Astrocyte (in vitro differentiated cells and primary cell): Measurements from ENCODE around the gene CDX2. TPM values are rescaled to one million over a fixed set of nuclear protein-coding genes. Genes with fewer than 3 reads are reported as not detected.

ENCODE experiments used
- DNase-seq: peaks from one replicate; pipeline ENCODE4 v3.0.0-alpha.2; 2010; ENCODE audit warnings: low read depth
- FAIRE-seq: peaks from 2 replicates; lab custom pipeline; 2011; peaks lifted over from hg19 to GRCh38; lab: Jason Lieb, UNC
- H2AFZ ChIP-seq: 2 replicates; pipeline ENCODE4 v1.6.0; 2012; ENCODE audit warnings: low read depth, low read length, inconsistent platforms
- H3K27ac ChIP-seq: 2 replicates; pipeline ENCODE4 v1.5.1; 2011; ENCODE audit warnings: low read depth, low read length, inconsistent platforms
- H3K27me3 ChIP-seq: 2 replicates; pipeline ENCODE4 v1.6.0; 2011; ENCODE audit warnings: low read length, inconsistent platforms; ENCODE audit not compliant: insufficient read depth
- H3K36me3 ChIP-seq: 2 replicates; pipeline ENCODE4 v1.5.1; 2011; ENCODE audit warnings: low read length, inconsistent platforms; ENCODE audit not compliant: insufficient read depth
- H3K4me1 ChIP-seq: 2 replicates; pipeline ENCODE4 v1.5.1; 2011; ENCODE audit warnings: low read length, inconsistent platforms; ENCODE audit not compliant: insufficient read depth
- H3K4me2 ChIP-seq: 2 replicates; pipeline ENCODE4 v1.6.0; 2012; ENCODE audit warnings: low read length, inconsistent platforms
- H3K4me3 ChIP-seq: 2 replicates; pipeline ENCODE4 v1.5.1; 2011; ENCODE audit warnings: low read depth, mild to moderate bottlenecking, low read length, inconsistent platforms; ENCODE audit not compliant: insufficient read depth
- H3K79me2 ChIP-seq: 2 replicates; pipeline ENCODE4 v1.6.0; 2012; ENCODE audit warnings: mild to moderate bottlenecking, low read length, inconsistent platforms; ENCODE audit not compliant: insufficient read depth
- H3K9ac ChIP-seq: 2 replicates; pipeline ENCODE4 v1.6.0; 2012; ENCODE audit warnings: mild to moderate bottlenecking, low read length, inconsistent platforms
- H3K9me3 ChIP-seq: 2 replicates; pipeline ENCODE4 v1.5.1; 2012; ENCODE audit warnings: low read depth, mild to moderate bottlenecking, low read length, inconsistent platforms; ENCODE audit not compliant: insufficient read depth
- H4K20me1 ChIP-seq: 2 replicates; pipeline ENCODE4 v1.6.0; 2012; ENCODE audit warnings: low read length, inconsistent platforms; ENCODE audit not compliant: insufficient read depth
- H3K27ac Mint-ChIP-seq: one replicate; pipeline ENCODE4 v1.8.0; 2021; ENCODE audit warnings: mild to moderate bottlenecking, mixed read lengths; ENCODE audit not compliant: unreplicated experiment
- H3K27me3 Mint-ChIP-seq: one replicate; pipeline ENCODE4 v1.8.0; 2021; ENCODE audit warnings: low read depth, mixed read lengths; ENCODE audit not compliant: unreplicated experiment
- H3K36me3 Mint-ChIP-seq: one replicate; pipeline ENCODE4 v1.8.0; 2021; ENCODE audit warnings: low read depth, mixed read lengths; ENCODE audit not compliant: unreplicated experiment
- H3K4me1 Mint-ChIP-seq: one replicate; pipeline ENCODE4 v1.8.0; 2021; ENCODE audit warnings: low read depth, mixed read lengths; ENCODE audit not compliant: unreplicated experiment
- H3K4me3 Mint-ChIP-seq: one replicate; pipeline ENCODE4 v1.8.0; 2021; ENCODE audit warnings: mild to moderate bottlenecking, moderate library complexity, mixed read lengths; ENCODE audit not compliant: unreplicated experiment
- H3K9me3 Mint-ChIP-seq: one replicate; pipeline ENCODE4 v1.8.0; 2021; ENCODE audit warnings: mild to moderate bottlenecking, mixed read lengths; ENCODE audit not compliant: unreplicated experiment
- EZH2 ChIP-seq: IDR thresholded peaks from 2 replicates; pipeline ENCODE4 v1.6.1; 2012; ENCODE audit warnings: mild to moderate bottlenecking, low read length, inconsistent platforms; ENCODE audit not compliant: insufficient read depth
- total RNA-seq: library from RNA; stranded (reverse); gene quantifications from 2 replicates; pipeline ENCODE4 v1.2.1, GENCODE V29; 2021
- TF ChIP-seq, protein P1 (sequence below): IDR thresholded peaks from 2 replicates; pipeline ENCODE4 v1.5.1; 2011; ENCODE audit warnings: low read depth, mild to moderate bottlenecking, inconsistent platforms, low read length, moderate library complexity; ENCODE audit not compliant: insufficient read depth

CDX2 gene
- total RNA-seq, 1 donor from 2014 or later: not detected

DNA sequence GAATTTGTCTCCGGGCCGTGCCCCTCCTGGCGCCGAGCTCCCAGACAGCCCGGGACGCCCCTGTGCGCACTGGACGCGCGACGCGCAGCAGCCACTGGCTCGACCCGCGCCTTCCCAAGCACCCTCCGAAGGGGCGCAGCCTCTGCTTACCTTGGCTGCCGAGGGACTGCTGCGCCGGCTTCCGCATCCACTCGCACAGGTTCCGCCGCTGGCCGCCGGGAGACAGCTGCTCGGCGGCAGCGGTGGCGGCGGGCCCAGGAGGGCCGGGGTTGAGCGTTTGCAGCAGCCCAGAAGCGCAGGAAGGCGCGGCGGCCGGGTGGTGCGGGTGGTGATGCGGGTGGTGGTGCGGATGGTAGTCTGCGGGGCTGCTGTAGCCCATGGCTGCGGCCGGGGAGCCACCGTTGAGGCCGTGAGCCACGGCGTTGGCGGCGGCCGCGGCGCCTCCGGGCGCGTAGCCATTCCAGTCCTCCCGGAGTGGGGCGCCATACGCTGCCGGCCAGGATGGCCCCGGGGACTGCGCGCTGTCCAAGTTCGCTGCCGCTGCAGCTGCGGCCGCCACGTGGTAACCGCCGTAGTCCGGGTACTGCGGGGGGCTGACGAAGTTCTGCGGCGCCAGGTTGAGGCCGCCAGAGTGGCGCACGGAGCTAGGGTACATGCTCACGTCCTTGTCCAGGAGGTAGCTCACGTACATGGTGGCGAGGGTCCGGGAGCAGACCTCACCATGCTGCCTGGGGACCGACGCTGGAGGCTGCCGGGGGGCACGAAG, 616 bp downstream of the CDX2 start:
- Mint-ChIP-seq H3K27me3 (peaks cover 83% of the 10 kb centered on the region), H3K9me3 (peaks cover 17% of the 10 kb centered on the region), H3K4me3 (no peak overlapping the region), H3K4me1 (peaks cover 1% of the 10 kb centered on the region), H3K36me3 (peaks cover 3% of the 10 kb centered on the region), H3K27ac (no peak overlapping the region)
- H3K4me2 ChIP-seq: no peak overlapping the region
- TF ChIP-seq, protein P1, sequence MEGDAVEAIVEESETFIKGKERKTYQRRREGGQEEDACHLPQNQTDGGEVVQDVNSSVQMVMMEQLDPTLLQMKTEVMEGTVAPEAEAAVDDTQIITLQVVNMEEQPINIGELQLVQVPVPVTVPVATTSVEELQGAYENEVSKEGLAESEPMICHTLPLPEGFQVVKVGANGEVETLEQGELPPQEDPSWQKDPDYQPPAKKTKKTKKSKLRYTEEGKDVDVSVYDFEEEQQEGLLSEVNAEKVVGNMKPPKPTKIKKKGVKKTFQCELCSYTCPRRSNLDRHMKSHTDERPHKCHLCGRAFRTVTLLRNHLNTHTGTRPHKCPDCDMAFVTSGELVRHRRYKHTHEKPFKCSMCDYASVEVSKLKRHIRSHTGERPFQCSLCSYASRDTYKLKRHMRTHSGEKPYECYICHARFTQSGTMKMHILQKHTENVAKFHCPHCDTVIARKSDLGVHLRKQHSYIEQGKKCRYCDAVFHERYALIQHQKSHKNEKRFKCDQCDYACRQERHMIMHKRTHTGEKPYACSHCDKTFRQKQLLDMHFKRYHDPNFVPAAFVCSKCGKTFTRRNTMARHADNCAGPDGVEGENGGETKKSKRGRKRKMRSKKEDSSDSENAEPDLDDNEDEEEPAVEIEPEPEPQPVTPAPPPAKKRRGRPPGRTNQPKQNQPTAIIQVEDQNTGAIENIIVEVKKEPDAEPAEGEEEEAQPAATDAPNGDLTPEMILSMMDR: no peak
- peak; percentile 88 for TF ChIP-seq EZH2
- H3K79me2 ChIP-seq: no peaks in the 10 kb centered on the region
- H4K20me1 ChIP-seq: no peaks in the 10 kb centered on the region
- no peak overlapping the region for H3K4me3 ChIP-seq
- no peaks in the 10 kb centered on the region for H3K9me3 ChIP-seq
- FAIRE-seq (no peak), DNase-seq (no peak)
- no peak overlapping the region for H3K27ac ChIP-seq
- H2AFZ ChIP-seq: no peak overlapping the region
- H3K36me3 ChIP-seq: no peaks in the 10 kb centered on the region
- H3K9ac ChIP-seq: no peak overlapping the region
- peaks cover 91% of the 10 kb centered on the region for H3K27me3 ChIP-seq
- no peaks in the 10 kb centered on the region for H3K4me1 ChIP-seq

DNA sequence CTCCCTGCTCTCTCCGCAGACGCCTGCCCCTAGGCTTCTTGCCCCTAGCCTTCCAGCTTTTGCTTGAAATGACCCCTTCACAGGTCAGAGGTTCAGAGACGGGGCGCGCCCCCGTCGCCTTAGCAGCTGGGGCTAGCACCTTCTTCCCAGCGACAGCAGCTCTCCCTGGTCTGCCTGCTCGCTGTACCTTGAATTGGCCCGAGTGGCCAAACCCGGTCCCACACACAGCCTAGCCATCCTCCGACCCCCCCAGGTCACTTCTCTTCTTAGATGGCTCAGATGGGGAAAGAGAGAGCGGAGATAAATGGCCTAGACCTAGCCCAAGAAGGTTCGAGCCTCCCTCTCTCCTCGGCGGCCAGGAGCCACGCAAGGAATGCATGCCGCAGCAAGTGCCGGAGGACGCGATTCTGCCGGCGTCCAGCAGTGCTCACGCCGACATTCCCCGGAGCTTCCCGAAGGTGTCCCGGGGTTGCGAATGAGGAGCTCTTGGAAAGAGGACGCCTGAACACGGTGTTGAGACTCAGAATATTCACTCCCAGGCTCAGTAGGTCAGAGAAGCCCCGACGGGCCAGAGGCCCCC, 1.3 kb downstream of the CDX2 start:
- peaks cover 90% of the 10 kb centered on the region for H3K27me3 ChIP-seq
- no peak overlapping the region for H3K9ac ChIP-seq
- Mint-ChIP-seq H3K4me1 (peaks cover 1% of the 10 kb centered on the region), H3K9me3 (peaks cover 13% of the 10 kb centered on the region), H3K27ac (peak overlapping the region; percentile 27), H3K36me3 (peaks cover 3% of the 10 kb centered on the region), H3K27me3 (peaks cover 82% of the 10 kb centered on the region), H3K4me3 (no peak overlapping the region)
- H3K4me2 ChIP-seq: no peak overlapping the region
- no peaks in the 10 kb centered on the region for H3K9me3 ChIP-seq
- FAIRE-seq: no peak
- H3K79me2 ChIP-seq: no peaks in the 10 kb centered on the region
- DNase-seq: no peak
- H4K20me1 ChIP-seq: no peaks in the 10 kb centered on the region
- no peak overlapping the region for H2AFZ ChIP-seq
- H3K4me3 ChIP-seq: no peak overlapping the region
- no peaks in the 10 kb centered on the region for H3K36me3 ChIP-seq
- no peak overlapping the region for H3K27ac ChIP-seq
- H3K4me1 ChIP-seq: no peaks in the 10 kb centered on the region
- peak; percentile 28 for TF ChIP-seq EZH2
- TF ChIP-seq, protein P1: no peak

DNA sequence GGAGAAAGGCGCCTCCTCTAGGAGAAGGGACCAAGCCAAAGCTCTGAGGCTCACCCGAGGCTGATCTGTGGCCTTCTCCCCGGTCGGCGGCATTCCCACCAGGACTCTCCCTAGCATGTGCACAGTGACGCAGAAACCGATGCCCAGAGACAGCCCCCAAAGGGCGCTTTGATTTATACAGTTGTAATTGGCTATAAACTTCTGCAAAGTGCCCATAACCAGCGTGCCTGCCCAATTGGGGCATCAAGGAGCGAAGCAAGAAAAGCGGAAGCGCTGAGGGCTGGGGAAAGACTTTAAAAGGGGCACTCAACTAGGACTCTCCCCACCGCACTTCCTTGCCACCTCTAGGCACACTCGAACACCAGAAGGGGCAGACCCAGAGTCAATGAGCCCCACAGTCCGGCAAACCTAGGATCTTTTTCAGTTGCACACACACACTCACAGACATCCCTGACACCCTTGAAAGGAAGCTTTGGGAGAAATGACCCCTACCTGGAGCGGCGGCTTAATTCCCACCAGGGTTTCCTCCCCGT, 1.8 kb downstream of the CDX2 start:
- Mint-ChIP-seq H3K9me3 (peaks cover 13% of the 10 kb centered on the region), H3K27ac (peak overlapping the region; percentile 89), H3K27me3 (peaks cover 82% of the 10 kb centered on the region), H3K4me3 (no peak overlapping the region), H3K36me3 (peaks cover 3% of the 10 kb centered on the region), H3K4me1 (peaks cover 1% of the 10 kb centered on the region)
- Histone ChIP-seq H2AFZ (no peak overlapping the region), H3K4me1 (no peaks in the 10 kb centered on the region), H3K4me2 (no peak overlapping the region), H3K79me2 (no peaks in the 10 kb centered on the region), H3K4me3 (no peak overlapping the region), H3K36me3 (no peaks in the 10 kb centered on the region), H3K27me3 (peaks cover 92% of the 10 kb centered on the region), H3K9me3 (no peaks in the 10 kb centered on the region), H3K27ac (no peak overlapping the region), H4K20me1 (no peaks in the 10 kb centered on the region), H3K9ac (no peak overlapping the region)
- TF ChIP-seq, protein P1: no peak
- no peak for TF ChIP-seq EZH2
- DNase-seq (no peak), FAIRE-seq (no peak)
